HepG2 (cell line): ENCODE measurements around the gene KANSL1L. TPM values are rescaled to one million over a fixed set of nuclear protein-coding genes. Genes with fewer than 3 reads are reported as not detected.

Source experiments
- ARID4A ChIP-seq: sonication (generic); formaldehyde crosslinking; IDR thresholded peaks from 2 replicates; pipeline ENCODE4 v1.5.0; 2020; ENCODE audit warnings: mild to moderate bottlenecking, missing genetic modification reagents, borderline replicate concordance
- ATAD3A ChIP-seq: sonication (generic); formaldehyde crosslinking; IDR thresholded peaks from 2 replicates; pipeline ENCODE4 v1.4.0; 2020; ENCODE audit warnings: missing genetic modification reagents
- CCAR2 ChIP-seq: fragments of 200-400 bp; formaldehyde crosslinking; optimal IDR thresholded peaks from 2 replicates; pipeline ENCODE3; 2018; ENCODE audit warnings: low read depth, mild to moderate bottlenecking, low read length, moderate library complexity
- FOSL2 ChIP-seq: sonication (generic); formaldehyde crosslinking; IDR thresholded peaks from 2 replicates; pipeline ENCODE4 v1.4.0; 2020; ENCODE audit warnings: missing genetic modification reagents
- IKZF5 ChIP-seq: IDR thresholded peaks from 2 replicates; pipeline ENCODE4 v1.6.1; 2018; ENCODE audit warnings: missing genetic modification reagents, mild to moderate bottlenecking, missing compliant biosample characterization
- ISX ChIP-seq: sonication (generic); formaldehyde crosslinking; conservative IDR thresholded peaks from 2 replicates; pipeline ENCODE4 v1.5.0; 2020; ENCODE audit warnings: missing genetic modification reagents
- KLF15 ChIP-seq: sonication (generic); formaldehyde crosslinking; IDR thresholded peaks from 2 replicates; pipeline ENCODE4 v1.8.1; 2023; ENCODE audit warnings: borderline replicate concordance, mild to moderate bottlenecking, inconsistent platforms, missing genetic modification reagents, mixed read lengths
- MIER3 ChIP-seq: IDR thresholded peaks from 2 replicates; pipeline ENCODE4 v1.6.1; 2016; ENCODE audit warnings: missing compliant biosample characterization, borderline replicate concordance
- NAIF1 ChIP-seq: sonication (generic); formaldehyde crosslinking; IDR thresholded peaks from 2 replicates; pipeline ENCODE4 v1.5.0; 2020; ENCODE audit warnings: mild to moderate bottlenecking, missing genetic modification reagents, borderline replicate concordance
- PHF5A ChIP-seq: IDR thresholded peaks from one replicate; pipeline ENCODE4 v1.6.1; 2018; ENCODE audit warnings: low read depth, missing genetic modification reagents; ENCODE audit not compliant: unreplicated experiment
- RFX3 ChIP-seq: IDR thresholded peaks from 2 replicates; pipeline ENCODE4 v1.6.1; 2016; ENCODE audit warnings: missing biosample characterization, missing genetic modification reagents
- SMAD3 ChIP-seq: sonication (generic); formaldehyde crosslinking; IDR thresholded peaks from 2 replicates; pipeline ENCODE4 v1.4.0; 2020; ENCODE audit warnings: missing genetic modification reagents
- SPEN ChIP-seq: sonication (generic); formaldehyde crosslinking; IDR thresholded peaks from 2 replicates; pipeline ENCODE4 v1.5.1; 2020; ENCODE audit warnings: low read depth, mild to moderate bottlenecking, missing genetic modification reagents
- U2AF2 ChIP-seq: fragments of 200-400 bp; formaldehyde crosslinking; IDR thresholded peaks from 2 replicates; pipeline ENCODE4 v1.6.1; 2017; ENCODE audit warnings: low read depth, mild to moderate bottlenecking, low read length
- ZC3H4 ChIP-seq: sonication (generic); formaldehyde crosslinking; IDR thresholded peaks from 2 replicates; pipeline ENCODE4 v1.4.0; 2020; ENCODE audit warnings: missing genetic modification reagents, borderline replicate concordance
- ZFP36 ChIP-seq: fragments of 150-350 bp; IDR thresholded peaks from 2 replicates; pipeline ENCODE4 v1.6.1; 2018; ENCODE audit warnings: borderline replicate concordance, low read length, low read depth; ENCODE audit not compliant: partially characterized antibody
- ZFYVE20 ChIP-seq: sonication (generic); formaldehyde crosslinking; IDR thresholded peaks from 2 replicates; pipeline ENCODE4 v1.8.0; 2023; ENCODE audit warnings: low read depth, mild to moderate bottlenecking, moderate library complexity, missing genetic modification reagents, borderline replicate concordance
- ZNF235 ChIP-seq: sonication (generic); formaldehyde crosslinking; IDR thresholded peaks from 2 replicates; pipeline ENCODE4 v1.8.1; 2023; ENCODE audit warnings: mild to moderate bottlenecking, missing genetic modification reagents, borderline replicate concordance
- ZNF782 ChIP-seq: sonication (generic); formaldehyde crosslinking; IDR thresholded peaks from 2 replicates; pipeline ENCODE4 v1.4.0; 2020; ENCODE audit warnings: missing genetic modification reagents, mild to moderate bottlenecking, borderline replicate concordance
- ZNF841 ChIP-seq: sonication (generic); formaldehyde crosslinking; IDR thresholded peaks from 2 replicates; pipeline ENCODE4 v1.8.1; 2023; ENCODE audit warnings: missing genetic modification reagents, borderline replicate concordance
- ZUFSP ChIP-seq: sonication (generic); formaldehyde crosslinking; IDR thresholded peaks from 2 replicates; pipeline ENCODE4 v1.9.0; 2021; ENCODE audit warnings: missing genetic modification reagents, mild to moderate bottlenecking, borderline replicate concordance
- polyA plus RNA-seq, 8 experiments: library from polyadenylated mRNA; depleted of rRNA in 3 of 8; stranded (reverse) in 7 of 8; unstranded in 1 of 8; fragments of >200 nt; fragmentation: Illumina TruSeq in 4 of 8; extraction: Trizol in 4 of 8; gene quantifications; 2 replicates each; pipeline versions ENCODE4 v1.2.1 to v1.2.3, GENCODE V29; 2011 to 2016; ENCODE audit warnings: low read depth in 4 of 8, missing spikeins in 1 of 8, mixed read lengths in 1 of 8; ENCODE audit not compliant: insufficient read depth in 1 of 8
- total RNA-seq, 5 experiments: library from RNA; depleted of rRNA; stranded (reverse); fragments of >200 nt; fragmentation: Illumina TruSeq; extraction: Trizol; gene quantifications; 2 replicates each; pipeline ENCODE4 v1.2.3, GENCODE V29; 2016; ENCODE audit warnings: low read depth in 1 of 5

The KANSL1L gene
- total and polyA plus RNA-seq, 2 of the 13 experiments (the other 11 are each of a cell fraction or from before 2014, with no cell fraction given): 5.4 to 10.3 TPM

GRCh38 chr2:210002158-210003157, 168.8 kb downstream of the KANSL1L start, which contains the start of gene RPE (continued):
- TF ChIP-seq MIER3 (CRISPR knock-in tag): peak; percentile 0; the same call in 1 of the 2 replicates
- TF ChIP-seq FOSL2 (CRISPR knock-in tag): no peak
- TF ChIP-seq RFX3 (CRISPR knock-in tag): no peak
- TF ChIP-seq PHF5A (CRISPR knock-in tag): peak; percentile 25
- peak; percentile 79 for TF ChIP-seq IKZF5
- TF ChIP-seq ZFYVE20: 0 out of 2 replicates have a peak, but pooled peaks have one; percentile 40
- peak; percentile 65; the same call in 1 of the 2 replicates for TF ChIP-seq ZNF235 (CRISPR knock-in tag)
- TF ChIP-seq NAIF1: no peak
- TF ChIP-seq U2AF2: no peak
- TF ChIP-seq ISX: no peak
- TF ChIP-seq KLF15: peak; percentile 34; the same call in 1 of the 2 replicates
- no peak for TF ChIP-seq CCAR2
- no peak for TF ChIP-seq ZUFSP (CRISPR knock-in tag)
- TF ChIP-seq ZC3H4 (CRISPR knock-in tag): no peak
- TF ChIP-seq SPEN: peak; percentile 98
- no peak for TF ChIP-seq ATAD3A (CRISPR knock-in tag)
- no peak for TF ChIP-seq ZFP36
- TF ChIP-seq ZNF841: no peak
- TF ChIP-seq SMAD3 (CRISPR knock-in tag): 0 out of 2 replicates have a peak, but pooled peaks have one; percentile 70
- peak; percentile 95 for TF ChIP-seq ARID4A (CRISPR knock-in tag)
- TF ChIP-seq ZNF782 (CRISPR knock-in tag): 0 out of 2 replicates have a peak, but pooled peaks have one; percentile 18
